ENCODE data around the gene NCLN.

Gene NCLN

DNA sequence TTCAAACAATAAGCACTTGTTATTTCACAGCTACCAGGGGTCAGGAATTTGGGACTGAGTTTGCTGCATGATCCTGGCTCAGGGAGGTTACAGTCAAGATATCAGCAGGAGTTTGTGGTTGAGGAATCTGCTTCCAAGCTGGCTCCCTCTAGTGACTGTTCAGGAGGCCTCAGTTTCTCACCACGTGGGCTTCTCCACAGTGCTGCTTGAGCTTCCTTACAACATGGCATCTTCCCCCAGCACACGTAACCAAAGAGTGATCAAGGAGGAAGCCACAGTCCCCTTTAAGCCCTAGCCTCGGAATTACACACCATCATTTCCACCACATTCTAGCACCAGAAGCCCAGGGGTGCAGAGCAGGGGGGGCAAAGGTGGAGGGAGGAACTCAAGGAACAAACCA lies 67.5 kb downstream of the NCLN start:
- in situ Hi-C loops (cut with MboI; ENCODE audit: low sequenced_read_pairs): no loop called here

DNA sequence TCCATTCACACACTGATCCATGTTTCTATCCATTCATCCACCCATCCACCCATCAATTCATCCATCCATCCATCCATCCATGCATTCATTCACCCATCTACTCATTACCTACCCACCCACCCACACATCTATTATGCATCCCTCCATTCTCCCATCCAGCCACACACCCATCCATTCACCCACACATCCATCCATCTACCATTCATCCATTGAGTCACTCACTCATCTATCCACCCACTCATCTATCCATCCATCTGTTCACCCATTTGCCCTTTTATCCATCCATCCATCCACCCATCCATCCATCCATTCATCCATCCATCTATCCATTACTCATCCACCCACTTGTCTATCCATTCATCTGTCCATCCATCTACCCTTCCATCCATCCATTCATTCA lies 68.8 kb downstream of the NCLN start:
- in situ Hi-C loops (cut with MboI; ENCODE audit: low sequenced_read_pairs): no loop called here

DNA sequence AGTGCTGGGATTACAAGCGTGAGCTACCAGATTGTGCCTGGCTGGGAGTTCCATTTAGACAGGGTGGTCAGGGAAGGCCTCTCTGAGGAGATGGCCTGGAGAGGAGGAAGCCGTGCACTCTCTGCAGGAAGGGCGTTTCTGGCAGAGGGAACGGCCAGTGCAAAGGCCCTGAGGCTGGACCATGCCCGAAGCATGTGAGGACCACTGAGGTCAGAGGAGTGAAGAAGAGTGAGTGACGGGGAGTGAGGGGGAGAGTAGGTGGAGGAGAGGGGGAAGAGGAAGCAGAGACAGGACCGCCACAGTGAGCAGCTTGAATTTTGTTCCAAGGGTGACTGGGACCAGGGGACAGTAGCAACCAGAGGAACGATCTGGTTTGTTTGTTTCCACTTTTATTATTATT lies 71.3 kb downstream of the NCLN start:
- in situ Hi-C loops (cut with MboI; ENCODE audit: low sequenced_read_pairs): no loop called here

All from hTERT RPE-1 (cell line).